Lower lobe of right lung (tissue), 2 donors: Measurements from ENCODE around the gene CD79A. TPM values are rescaled to one million over a fixed set of nuclear protein-coding genes. Genes with fewer than 3 reads are reported as not detected.
A peak's percentile ranks its signal among the peaks of the same experiment; 100 is the strongest.

Source experiments
- ATAC-seq, 2 donors: fragments of 200-7000 bp; cut with Tn5 transposase; one replicate each; pipeline ENCODE4 v1.9.1; 2020 to 2022; ENCODE audit warnings: mild to moderate bottlenecking in 2 of 2, moderate library complexity in 2 of 2
- DNase-seq: peaks from one replicate; pipeline ENCODE4 v3.0.0-alpha.2; 2020
- H3K27ac ChIP-seq: fragments of 200-600 bp; one replicate; pipeline ENCODE4 v1.8.0; 2022
- H3K27me3 ChIP-seq: fragments of 200-600 bp; one replicate; pipeline ENCODE4 v1.8.0; 2022; ENCODE audit warnings: low read depth
- H3K36me3 ChIP-seq: fragments of 200-600 bp; one replicate; pipeline ENCODE4 v1.8.0; 2022; ENCODE audit warnings: mild to moderate bottlenecking
- H3K4me1 ChIP-seq: fragments of 200-600 bp; one replicate; pipeline ENCODE4 v1.8.0; 2022
- H3K4me3 ChIP-seq: fragments of 200-600 bp; one replicate; pipeline ENCODE4 v1.8.0; 2022; ENCODE audit warnings: mild to moderate bottlenecking
- H3K9me3 ChIP-seq: fragments of 200-600 bp; one replicate; pipeline ENCODE4 v1.8.0; 2022
- CTCF ChIP-seq: fragments of 200-600 bp; IDR thresholded peaks from one replicate; pipeline ENCODE4 v1.8.0; 2022; ENCODE audit warnings: antibody characterized with exemption, mild to moderate bottlenecking
- intact Hi-C: fragments of 100-400 bp; cut with DNase I; formaldehyde crosslinking; loops from one replicate; pipeline ENCODE4 v1.11.0; 2022
- long read RNA-seq: library from polyadenylated mRNA; unstranded; transcript quantifications from one replicate; pipeline ENCODE4 v2.0.0, GENCODE V29; 2021
- total RNA-seq: library from RNA; stranded (reverse); fragmentation: NEBNext Ultra II Directional; extraction: Animal tissue kit (Norgen Biotek cat#: 25700); gene quantifications from one replicate; pipeline ENCODE4 v1.2.1, GENCODE V29; 2021
- donor health status: DM: no; HTN: yes; CAD: no; lungs with severe emphysema.

CD79A gene
- 1.2 TPM for total RNA-seq
- long read RNA-seq, partial matches to known transcripts, result 1 of 1 reads
- long read RNA-seq, other reads (novel, unspliced or antisense), result 0 of 1 reads

- peaks cover 6% of the 10 kb centered on the region for H3K36me3 ChIP-seq
- no peaks in the 10 kb centered on the region for H3K27me3 ChIP-seq
- DNase-seq (peak; percentile 59), ATAC-seq (no peak)
- peaks cover 30% of the 10 kb centered on the region for H3K4me1 ChIP-seq
- peak within 1 kb of the TSS; percentile 58 for H3K27ac ChIP-seq
- no peak for TF ChIP-seq CTCF
- no peak within 1 kb of the TSS for H3K4me3 ChIP-seq
- intact Hi-C loops, result no loop called here
- H3K9me3 ChIP-seq, result no peaks in the 10 kb centered on the region
Observed at GRCh38 chr19:41876847-41877832, at the start of gene CD79A. TSS of gene CD79A (plus strand) at chr19:41877279. CDS start at chr19:41877305, 26 bp downstream.

- TF ChIP-seq CTCF, result no peak
- intact Hi-C loops, result no loop called here
- no peak for ATAC-seq
- no peaks in the 10 kb centered on the region for H3K9me3 ChIP-seq
- no peak overlapping the region for H3K4me3 ChIP-seq
- no peaks in the 10 kb centered on the region for H3K4me1 ChIP-seq
- no peak overlapping the region for H3K27ac ChIP-seq
- no peak for DNase-seq
- no peaks in the 10 kb centered on the region for H3K36me3 ChIP-seq
- H3K27me3 ChIP-seq, result peaks cover 58% of the 10 kb centered on the region
Observed at GRCh38 chr19:41837981-41838708, 38.9 kb upstream of the CD79A start.

- intact Hi-C loops, result no loop called here
- TF ChIP-seq CTCF, result no peak
- Histone ChIP-seq H3K27ac (no peak overlapping the region), H3K27me3 (peaks cover 58% of the 10 kb centered on the region), H3K4me3 (no peak overlapping the region), H3K36me3 (no peaks in the 10 kb centered on the region), H3K9me3 (no peaks in the 10 kb centered on the region), H3K4me1 (no peaks in the 10 kb centered on the region)
- DNase-seq, result no peak
- no peak for ATAC-seq
Observed at GRCh38 chr19:41839211-41839610, 37.9 kb upstream of the CD79A start.

GRCh38 chr19:41843371-41843770, 33.7 kb upstream of the CD79A start:
- DNase-seq (no peak), ATAC-seq (no peak)
- Histone ChIP-seq H3K27me3 (peaks cover 30% of the 10 kb centered on the region), H3K4me3 (no peak overlapping the region), H3K36me3 (no peaks in the 10 kb centered on the region), H3K27ac (no peak overlapping the region), H3K4me1 (no peaks in the 10 kb centered on the region), H3K9me3 (no peaks in the 10 kb centered on the region)
- intact Hi-C loops, result no loop called here
- TF ChIP-seq CTCF, result no peak

- peaks cover 21% of the 10 kb centered on the region for H3K27me3 ChIP-seq
- no peaks in the 10 kb centered on the region for H3K36me3 ChIP-seq
- DNase-seq (no peak), ATAC-seq (no peak)
- H3K9me3 ChIP-seq, result no peaks in the 10 kb centered on the region
- no peak within 1 kb of the TSS for H3K4me3 ChIP-seq
- no peak within 1 kb of the TSS for H3K27ac ChIP-seq
- intact Hi-C loops, result no loop called here
- TF ChIP-seq CTCF, result no peak
- no peaks in the 10 kb centered on the region for H3K4me1 ChIP-seq
Observed at GRCh38 chr19:41844601-41845000, 32.5 kb upstream of the CD79A start, which contains the start of gene LYPD4. TSS of gene LYPD4 (minus strand) at chr19:41844683. CDS start at chr19:41839285, 5,398 bp downstream.
